WTC11 (cell line): ENCODE measurements around the gene XRCC5.

Experiments used
- FOXJ3 ChIP-seq: sonication (generic); formaldehyde crosslinking; IDR thresholded peaks from 2 replicates; pipeline ENCODE4 v1.9.0; 2021; ENCODE audit warnings: missing genetic modification reagents, mild to moderate bottlenecking, borderline replicate concordance
- FOXP1 ChIP-seq: sonication (generic); formaldehyde crosslinking; IDR thresholded peaks from 2 replicates; pipeline ENCODE4 v1.8.0; 2022; ENCODE audit warnings: missing genetic modification reagents, mild to moderate bottlenecking, moderate library complexity, borderline replicate concordance
- GTF2I ChIP-seq: fragments of 250-450 bp; sonication (Bioruptor Pico); conservative IDR thresholded peaks from 2 replicates; pipeline ENCODE4 v1.4.0; 2021; ENCODE audit warnings: mild to moderate bottlenecking
- NR2C2 ChIP-seq: sonication (generic); formaldehyde crosslinking; IDR thresholded peaks from 2 replicates; pipeline ENCODE4 v1.8.0; 2022; ENCODE audit warnings: mild to moderate bottlenecking, missing genetic modification reagents
- NR3C1 ChIP-seq: sonication (generic); formaldehyde crosslinking; conservative IDR thresholded peaks from 2 replicates; pipeline ENCODE4 v1.8.1; 2023; ENCODE audit warnings: low read depth, mild to moderate bottlenecking, missing genetic modification reagents
- SMAD3 ChIP-seq: sonication (generic); formaldehyde crosslinking; IDR thresholded peaks from 2 replicates; pipeline ENCODE4 v1.8.0; 2022; ENCODE audit warnings: missing genetic modification reagents, mild to moderate bottlenecking, borderline replicate concordance
- TEAD4 ChIP-seq: sonication (generic); formaldehyde crosslinking; IDR thresholded peaks from 2 replicates; pipeline ENCODE4 v1.8.0; 2022; ENCODE audit warnings: mild to moderate bottlenecking, missing genetic modification reagents
- TP53 ChIP-seq: sonication (generic); formaldehyde crosslinking; IDR thresholded peaks from 2 replicates; pipeline ENCODE4 v1.8.1; 2023; ENCODE audit warnings: mild to moderate bottlenecking, missing genetic modification reagents
- ZNF512 ChIP-seq: sonication (generic); formaldehyde crosslinking; IDR thresholded peaks from 2 replicates; pipeline ENCODE4 v1.8.1; 2022; ENCODE audit warnings: missing genetic modification reagents, borderline replicate concordance
- TF ChIP-seq, protein P1 (sequence below): fragments of 200-600 bp; IDR thresholded peaks from 2 replicates; pipeline ENCODE4 v1.8.0; 2022; ENCODE audit warnings: antibody characterized with exemption
- TF ChIP-seq, protein P2 (sequence below): sonication (generic); formaldehyde crosslinking; IDR thresholded peaks from 2 replicates; pipeline ENCODE4 v1.8.0; 2022; ENCODE audit warnings: mild to moderate bottlenecking, missing genetic modification reagents
- TF ChIP-seq, protein P3 (sequence below): sonication (generic); formaldehyde crosslinking; IDR thresholded peaks from 2 replicates; pipeline ENCODE4 v1.8.1; 2023; ENCODE audit warnings: mild to moderate bottlenecking, missing genetic modification reagents, moderate library complexity

DNA sequence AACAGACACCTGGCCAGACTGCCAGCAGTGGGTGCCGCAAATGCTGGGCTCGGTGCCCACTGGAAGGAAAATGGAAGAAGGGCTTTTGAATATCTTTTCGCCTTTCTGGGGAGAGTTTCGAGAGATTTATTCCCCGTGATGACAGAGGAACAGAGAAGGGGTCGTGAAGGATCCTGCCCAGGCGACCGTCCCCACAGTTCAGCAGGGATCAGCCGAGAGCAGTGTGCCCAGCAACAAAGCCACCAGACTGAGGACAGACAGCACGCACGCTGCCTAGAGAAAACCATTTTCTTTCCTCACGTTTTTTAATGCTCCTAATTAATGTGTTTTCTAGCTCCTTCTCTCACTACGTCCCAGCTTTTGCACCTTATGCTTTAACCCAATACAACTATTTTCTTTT, 47.7 kb downstream of the XRCC5 start:
- TF ChIP-seq, protein P1, sequence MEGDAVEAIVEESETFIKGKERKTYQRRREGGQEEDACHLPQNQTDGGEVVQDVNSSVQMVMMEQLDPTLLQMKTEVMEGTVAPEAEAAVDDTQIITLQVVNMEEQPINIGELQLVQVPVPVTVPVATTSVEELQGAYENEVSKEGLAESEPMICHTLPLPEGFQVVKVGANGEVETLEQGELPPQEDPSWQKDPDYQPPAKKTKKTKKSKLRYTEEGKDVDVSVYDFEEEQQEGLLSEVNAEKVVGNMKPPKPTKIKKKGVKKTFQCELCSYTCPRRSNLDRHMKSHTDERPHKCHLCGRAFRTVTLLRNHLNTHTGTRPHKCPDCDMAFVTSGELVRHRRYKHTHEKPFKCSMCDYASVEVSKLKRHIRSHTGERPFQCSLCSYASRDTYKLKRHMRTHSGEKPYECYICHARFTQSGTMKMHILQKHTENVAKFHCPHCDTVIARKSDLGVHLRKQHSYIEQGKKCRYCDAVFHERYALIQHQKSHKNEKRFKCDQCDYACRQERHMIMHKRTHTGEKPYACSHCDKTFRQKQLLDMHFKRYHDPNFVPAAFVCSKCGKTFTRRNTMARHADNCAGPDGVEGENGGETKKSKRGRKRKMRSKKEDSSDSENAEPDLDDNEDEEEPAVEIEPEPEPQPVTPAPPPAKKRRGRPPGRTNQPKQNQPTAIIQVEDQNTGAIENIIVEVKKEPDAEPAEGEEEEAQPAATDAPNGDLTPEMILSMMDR = no peak
- TF ChIP-seq FOXP1 (CRISPR knock-in tag) (no peak), ZNF512 (CRISPR knock-in tag) (no peak), SMAD3 (CRISPR knock-in tag) (no peak), TEAD4 (CRISPR knock-in tag) (no peak), NR2C2 (no peak), NR3C1 (no peak), GTF2I (CRISPR knock-in tag) (no peak), TP53 (no peak), FOXJ3 (CRISPR knock-in tag) (no peak)
- TF ChIP-seq, protein P2, sequence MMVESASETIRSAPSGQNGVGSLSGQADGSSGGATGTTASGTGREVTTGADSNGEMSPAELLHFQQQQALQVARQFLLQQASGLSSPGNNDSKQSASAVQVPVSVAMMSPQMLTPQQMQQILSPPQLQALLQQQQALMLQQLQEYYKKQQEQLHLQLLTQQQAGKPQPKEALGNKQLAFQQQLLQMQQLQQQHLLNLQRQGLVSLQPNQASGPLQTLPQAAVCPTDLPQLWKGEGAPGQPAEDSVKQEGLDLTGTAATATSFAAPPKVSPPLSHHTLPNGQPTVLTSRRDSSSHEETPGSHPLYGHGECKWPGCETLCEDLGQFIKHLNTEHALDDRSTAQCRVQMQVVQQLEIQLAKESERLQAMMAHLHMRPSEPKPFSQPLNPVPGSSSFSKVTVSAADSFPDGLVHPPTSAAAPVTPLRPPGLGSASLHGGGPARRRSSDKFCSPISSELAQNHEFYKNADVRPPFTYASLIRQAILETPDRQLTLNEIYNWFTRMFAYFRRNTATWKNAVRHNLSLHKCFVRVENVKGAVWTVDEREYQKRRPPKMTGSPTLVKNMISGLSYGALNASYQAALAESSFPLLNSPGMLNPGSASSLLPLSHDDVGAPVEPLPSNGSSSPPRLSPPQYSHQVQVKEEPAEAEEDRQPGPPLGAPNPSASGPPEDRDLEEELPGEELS (CRISPR knock-in tag) = no peak
- TF ChIP-seq, protein P3, sequence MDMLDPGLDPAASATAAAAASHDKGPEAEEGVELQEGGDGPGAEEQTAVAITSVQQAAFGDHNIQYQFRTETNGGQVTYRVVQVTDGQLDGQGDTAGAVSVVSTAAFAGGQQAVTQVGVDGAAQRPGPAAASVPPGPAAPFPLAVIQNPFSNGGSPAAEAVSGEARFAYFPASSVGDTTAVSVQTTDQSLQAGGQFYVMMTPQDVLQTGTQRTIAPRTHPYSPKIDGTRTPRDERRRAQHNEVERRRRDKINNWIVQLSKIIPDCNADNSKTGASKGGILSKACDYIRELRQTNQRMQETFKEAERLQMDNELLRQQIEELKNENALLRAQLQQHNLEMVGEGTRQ (CRISPR knock-in tag) = no peak
